Type B pancreatic cell (in vitro differentiated cells): ENCODE data around the gene PRKCQ. TPM values are rescaled to one million over a fixed set of nuclear protein-coding genes. Genes with fewer than 3 reads are reported as not detected.
A peak's percentile ranks its signal among the peaks of the same experiment; 100 is the strongest.
"Not testable (repeated sequence)": the region's sequence is repeated elsewhere in the genome, so short reads cannot be mapped to it uniquely, and the experiment has no call there.

Experiments used
- DNase-seq: peaks from one replicate; pipeline ENCODE4 v3.0.0; 2021; ENCODE audit warnings: mixed read lengths; ENCODE audit not compliant: unreplicated experiment; ENCODE audit errors: extremely low spot score
- H3K27ac Mint-ChIP-seq: 2 replicates; pipeline ENCODE4 v1.8.0; 2021; ENCODE audit warnings: mild to moderate bottlenecking, mixed read lengths
- H3K27me3 Mint-ChIP-seq: 2 replicates; pipeline ENCODE4 v1.8.0; 2021; ENCODE audit warnings: mixed read lengths
- H3K36me3 Mint-ChIP-seq: 2 replicates; pipeline ENCODE4 v1.8.0; 2021; ENCODE audit warnings: mixed read lengths
- H3K4me1 Mint-ChIP-seq: one replicate; pipeline ENCODE4 v1.8.0; 2021; ENCODE audit warnings: mixed read lengths; ENCODE audit not compliant: unreplicated experiment
- H3K4me3 Mint-ChIP-seq: 2 replicates; pipeline ENCODE4 v1.8.0; 2021; ENCODE audit warnings: mild to moderate bottlenecking, mixed read lengths
- H3K9me3 Mint-ChIP-seq: 2 replicates; pipeline ENCODE4 v1.8.0; 2021; ENCODE audit warnings: mixed read lengths
- total RNA-seq: library from RNA; stranded (reverse); gene quantifications from 2 replicates; pipeline ENCODE4 v1.2.1, GENCODE V29; 2021; ENCODE audit warnings: low replicate concordance
- TF ChIP-seq, protein P1 (sequence below): fragments of 200-600 bp; sonication (generic); conservative IDR thresholded peaks from 2 replicates; pipeline ENCODE4 v1.5.0; 2021; ENCODE audit warnings: antibody characterized with exemption, mild to moderate bottlenecking

PRKCQ gene
- total RNA-seq, 1 donor from 2014 or later, result 2.0 TPM

DNA sequence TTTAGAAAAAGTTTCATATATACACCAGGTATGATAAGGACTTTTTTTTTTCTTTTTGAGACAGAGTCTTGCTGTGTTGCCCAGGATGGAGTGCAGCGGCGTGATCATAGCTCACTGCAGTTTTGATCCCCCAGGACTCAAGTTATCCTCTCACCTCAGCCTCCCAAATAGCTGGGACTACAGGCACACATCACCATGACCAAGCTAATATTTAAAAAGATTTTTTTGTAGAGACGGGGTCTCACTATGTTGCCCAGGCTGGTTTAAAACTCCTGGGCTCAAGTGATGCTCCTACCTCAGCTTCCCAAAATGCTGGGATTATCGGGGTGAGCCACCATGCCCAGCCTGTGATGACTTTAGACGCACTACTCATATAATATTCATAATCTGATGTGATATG is 2.2 kb upstream of the PRKCQ start:
- H3K27me3 Mint-ChIP-seq, result peaks cover 40% of the 10 kb centered on the region
- H3K36me3 Mint-ChIP-seq, result no peaks in the 10 kb centered on the region
- H3K4me1 Mint-ChIP-seq, result peaks cover 11% of the 10 kb centered on the region
- H3K4me3 Mint-ChIP-seq, result peak overlapping the region; percentile 59
- DNase-seq, result no peak
- TF ChIP-seq, protein P1, sequence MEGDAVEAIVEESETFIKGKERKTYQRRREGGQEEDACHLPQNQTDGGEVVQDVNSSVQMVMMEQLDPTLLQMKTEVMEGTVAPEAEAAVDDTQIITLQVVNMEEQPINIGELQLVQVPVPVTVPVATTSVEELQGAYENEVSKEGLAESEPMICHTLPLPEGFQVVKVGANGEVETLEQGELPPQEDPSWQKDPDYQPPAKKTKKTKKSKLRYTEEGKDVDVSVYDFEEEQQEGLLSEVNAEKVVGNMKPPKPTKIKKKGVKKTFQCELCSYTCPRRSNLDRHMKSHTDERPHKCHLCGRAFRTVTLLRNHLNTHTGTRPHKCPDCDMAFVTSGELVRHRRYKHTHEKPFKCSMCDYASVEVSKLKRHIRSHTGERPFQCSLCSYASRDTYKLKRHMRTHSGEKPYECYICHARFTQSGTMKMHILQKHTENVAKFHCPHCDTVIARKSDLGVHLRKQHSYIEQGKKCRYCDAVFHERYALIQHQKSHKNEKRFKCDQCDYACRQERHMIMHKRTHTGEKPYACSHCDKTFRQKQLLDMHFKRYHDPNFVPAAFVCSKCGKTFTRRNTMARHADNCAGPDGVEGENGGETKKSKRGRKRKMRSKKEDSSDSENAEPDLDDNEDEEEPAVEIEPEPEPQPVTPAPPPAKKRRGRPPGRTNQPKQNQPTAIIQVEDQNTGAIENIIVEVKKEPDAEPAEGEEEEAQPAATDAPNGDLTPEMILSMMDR, result no peak
- H3K27ac Mint-ChIP-seq, result no peak overlapping the region
- no peaks in the 10 kb centered on the region for H3K9me3 Mint-ChIP-seq

DNA sequence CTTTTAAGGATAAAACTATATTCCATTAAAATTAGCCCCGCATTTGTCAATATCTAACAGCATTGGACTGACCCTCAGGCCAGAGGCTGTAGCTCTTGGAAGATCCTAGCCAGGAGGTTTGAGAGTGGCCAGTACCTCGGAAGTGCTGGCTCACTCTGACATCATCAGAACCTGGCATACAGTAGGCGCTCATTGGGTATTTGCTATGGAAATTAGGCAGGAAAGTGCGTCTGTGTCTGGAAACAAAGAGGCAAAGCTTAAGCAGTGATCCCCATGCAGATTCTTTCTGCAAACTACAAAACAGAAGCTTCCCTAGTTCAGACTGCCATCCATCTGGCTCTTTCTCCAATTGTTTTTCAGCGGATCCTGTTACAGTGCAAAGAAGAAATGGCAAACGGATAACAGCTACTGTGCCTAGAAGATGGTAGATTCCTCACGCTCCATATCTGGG is 1.7 kb upstream of the PRKCQ start:
- Mint-ChIP-seq H3K27me3 (peaks cover 43% of the 10 kb centered on the region), H3K4me3 (peak overlapping the region; percentile 59)

DNA sequence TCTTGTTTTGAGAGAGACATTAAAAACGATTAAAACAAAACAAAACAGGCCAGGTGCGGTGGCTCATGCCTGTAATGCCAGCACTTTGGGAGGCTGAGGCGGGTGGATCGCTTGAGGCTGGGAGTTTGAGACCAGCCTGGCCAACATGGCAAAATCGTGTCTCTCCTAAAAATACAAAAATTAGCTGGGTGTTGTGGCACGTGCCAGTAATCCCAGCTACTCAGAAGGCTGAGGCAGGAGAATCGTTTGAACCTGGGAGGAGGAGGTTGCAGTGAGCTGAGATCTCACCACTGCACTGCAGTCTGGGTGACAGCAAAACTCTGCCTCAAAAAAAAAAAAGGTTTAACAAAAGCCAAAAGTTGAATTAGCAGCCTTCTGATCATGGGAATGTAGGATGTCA is 1.1 kb upstream of the PRKCQ start:
- peaks cover 46% of the 10 kb centered on the region for H3K27me3 Mint-ChIP-seq
- peaks cover 11% of the 10 kb centered on the region for H3K4me1 Mint-ChIP-seq
- H3K4me3 Mint-ChIP-seq, result peak overlapping the region; percentile 93
- not testable (repeated sequence) for H3K36me3 Mint-ChIP-seq, DNase-seq, H3K9me3 Mint-ChIP-seq, H3K27ac Mint-ChIP-seq

More for the DNA sequence above, 1.7 kb upstream of the PRKCQ start:
- no peak overlapping the region for H3K27ac Mint-ChIP-seq
- no peaks in the 10 kb centered on the region for H3K36me3 Mint-ChIP-seq
- H3K4me1 Mint-ChIP-seq, result peaks cover 11% of the 10 kb centered on the region
- no peak for DNase-seq
- TF ChIP-seq, protein P1, result no peak
- H3K9me3 Mint-ChIP-seq, result no peaks in the 10 kb centered on the region

DNA sequence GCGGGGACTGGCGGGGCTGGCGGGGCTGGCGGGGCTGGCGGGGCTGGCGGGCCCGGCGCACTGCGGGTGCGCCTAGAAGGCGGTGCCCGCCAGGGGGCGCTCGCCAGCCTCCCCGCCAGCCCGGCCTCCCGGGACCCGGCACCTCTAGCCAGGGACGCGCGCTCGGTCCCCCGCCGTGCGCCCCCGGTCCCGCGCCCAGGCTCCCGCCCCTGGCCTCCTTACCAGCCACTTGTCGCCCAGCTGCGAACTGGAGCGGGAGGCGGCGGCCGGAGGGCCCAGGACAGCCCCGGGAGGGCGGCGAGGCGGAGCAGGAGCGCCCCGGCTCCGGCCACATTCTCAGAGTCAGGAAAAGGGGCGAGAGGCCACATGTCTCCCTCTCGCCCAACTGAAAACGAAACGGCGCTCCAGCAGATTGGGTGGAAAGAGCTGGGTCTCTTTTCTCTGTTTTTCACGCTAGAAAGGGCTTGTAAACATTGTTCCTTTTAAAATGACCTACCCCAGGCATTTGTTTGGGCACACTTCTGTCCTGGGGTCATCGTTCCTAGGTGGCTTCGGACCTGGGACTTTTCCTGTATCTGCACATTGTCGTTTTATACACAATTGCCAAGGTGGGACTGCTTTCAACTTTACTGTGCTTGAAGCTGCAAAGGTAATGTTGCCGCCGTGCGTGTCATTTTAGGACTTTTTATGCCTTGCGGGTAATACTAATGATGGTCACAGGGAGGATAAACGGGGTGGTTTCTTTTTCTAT is 378 bp upstream of the PRKCQ start:
- peaks cover 11% of the 10 kb centered on the region for H3K4me1 Mint-ChIP-seq
- H3K27ac Mint-ChIP-seq, result peak overlapping the region; percentile 81
- no peaks in the 10 kb centered on the region for H3K36me3 Mint-ChIP-seq
- no peaks in the 10 kb centered on the region for H3K9me3 Mint-ChIP-seq
- TF ChIP-seq, protein P1, result peak; percentile 81
- H3K4me3 Mint-ChIP-seq, result peak overlapping the region; percentile 93
- DNase-seq, result peak; percentile 83
- peaks cover 47% of the 10 kb centered on the region for H3K27me3 Mint-ChIP-seq

DNA sequence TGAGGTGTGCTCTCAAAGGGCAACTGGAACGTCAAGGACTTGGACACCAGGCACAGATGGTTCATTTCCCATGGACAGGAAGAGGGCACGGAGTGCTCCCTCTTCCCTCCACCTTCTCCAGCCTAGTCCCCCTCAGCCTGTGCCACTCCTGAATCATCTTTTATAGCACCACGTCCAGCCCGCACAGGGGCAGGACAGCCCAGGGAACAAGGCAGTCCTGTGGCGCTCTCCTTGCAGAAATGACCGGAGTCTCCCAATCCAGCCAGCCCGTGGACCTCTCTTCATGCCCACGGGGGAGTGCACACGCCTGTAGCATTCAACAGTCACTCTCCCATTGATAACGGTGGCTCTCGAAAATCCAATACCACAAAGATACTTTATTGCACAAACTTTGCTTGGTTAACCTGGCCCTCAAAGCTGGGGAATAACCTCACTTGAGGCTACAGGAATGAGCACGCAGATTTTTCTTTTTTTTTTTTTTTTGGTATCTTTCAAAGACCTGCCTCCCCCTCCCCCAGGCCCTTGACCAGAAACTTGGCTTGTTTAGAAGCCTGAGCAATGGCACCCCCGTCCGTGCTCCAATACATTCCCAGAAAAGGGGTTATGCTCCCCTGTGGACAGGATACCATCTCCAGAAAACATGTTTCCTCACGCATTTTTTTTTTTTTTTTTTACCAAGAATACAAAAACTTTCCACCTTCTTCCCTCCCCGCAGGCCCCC is 733 bp downstream of the PRKCQ start:
- Mint-ChIP-seq H3K9me3 (no peaks in the 10 kb centered on the region), H3K27me3 (peaks cover 52% of the 10 kb centered on the region), H3K36me3 (no peaks in the 10 kb centered on the region), H3K27ac (peak overlapping the region; percentile 62), H3K4me1 (peaks cover 11% of the 10 kb centered on the region), H3K4me3 (peak overlapping the region; percentile 82)
- TF ChIP-seq, protein P1, result no peak
- DNase-seq, result no peak

DNA sequence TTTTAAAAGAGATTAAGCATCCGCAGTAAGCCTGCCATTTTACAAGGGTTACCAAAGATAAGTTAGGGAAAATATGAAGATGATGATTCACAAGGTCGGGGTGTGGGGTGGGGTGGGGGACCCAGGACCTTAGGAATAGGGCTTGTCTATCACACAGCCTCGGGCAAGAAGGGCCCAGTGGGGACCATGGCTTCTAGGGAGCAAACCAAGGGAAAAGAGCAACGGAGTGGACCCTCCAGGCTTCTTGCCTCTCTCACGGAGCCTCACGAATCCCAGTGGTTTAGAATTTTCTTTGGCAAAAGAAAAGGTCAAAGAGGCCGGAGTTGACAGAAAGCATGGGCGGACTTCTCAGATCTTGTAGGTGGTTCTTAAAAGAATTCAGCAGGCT is 1.3 kb downstream of the PRKCQ start:
- TF ChIP-seq, protein P1, result no peak
- peak overlapping the region; percentile 82 for H3K4me3 Mint-ChIP-seq
- peaks cover 53% of the 10 kb centered on the region for H3K27me3 Mint-ChIP-seq
- no peak for DNase-seq
- H3K9me3 Mint-ChIP-seq, result no peaks in the 10 kb centered on the region
- peaks cover 11% of the 10 kb centered on the region for H3K4me1 Mint-ChIP-seq
- H3K36me3 Mint-ChIP-seq, result no peaks in the 10 kb centered on the region
- no peak overlapping the region for H3K27ac Mint-ChIP-seq
